ENCODE data around the gene ZNF329. TPM values are rescaled to one million over a fixed set of nuclear protein-coding genes. Genes with fewer than 3 reads are reported as not detected.

Gene ZNF329
- total RNA-seq = 17.5 and 21.2 TPM in 2 replicates

DNA sequence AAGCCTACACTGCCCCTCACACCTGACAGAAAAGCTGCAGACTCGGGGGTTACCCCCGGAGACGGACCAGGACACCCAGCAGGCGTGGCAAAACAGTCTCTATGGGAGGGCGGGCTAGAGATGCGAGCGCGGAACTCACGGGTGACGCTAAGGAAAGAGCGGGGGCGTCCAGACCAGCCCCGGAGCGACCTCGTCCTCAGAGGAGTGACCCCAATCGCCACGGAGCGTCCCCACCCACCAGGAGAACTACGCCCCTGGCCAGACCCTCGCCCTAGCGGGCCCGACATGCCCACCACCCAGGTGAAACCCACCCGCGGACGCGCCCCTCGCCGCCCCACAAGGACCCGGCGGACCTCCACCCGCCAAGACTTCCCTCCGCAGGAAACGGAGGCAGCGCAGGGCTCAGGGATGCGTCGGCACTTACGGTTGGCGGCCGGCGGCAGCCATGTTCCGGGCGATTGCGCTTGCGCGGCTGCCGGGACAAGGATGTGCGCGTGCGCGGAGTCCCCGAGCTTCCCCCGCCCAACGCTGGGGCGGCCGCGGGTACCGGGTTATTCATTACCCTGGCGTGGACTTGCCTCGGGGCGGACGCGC, at the start of gene ZNF329:
ZNF329 (minus strand) TSS at position 462 of the 594 bp plus-strand sequence. CDS start 21,286 bp downstream, outside the sequence.

DNA sequence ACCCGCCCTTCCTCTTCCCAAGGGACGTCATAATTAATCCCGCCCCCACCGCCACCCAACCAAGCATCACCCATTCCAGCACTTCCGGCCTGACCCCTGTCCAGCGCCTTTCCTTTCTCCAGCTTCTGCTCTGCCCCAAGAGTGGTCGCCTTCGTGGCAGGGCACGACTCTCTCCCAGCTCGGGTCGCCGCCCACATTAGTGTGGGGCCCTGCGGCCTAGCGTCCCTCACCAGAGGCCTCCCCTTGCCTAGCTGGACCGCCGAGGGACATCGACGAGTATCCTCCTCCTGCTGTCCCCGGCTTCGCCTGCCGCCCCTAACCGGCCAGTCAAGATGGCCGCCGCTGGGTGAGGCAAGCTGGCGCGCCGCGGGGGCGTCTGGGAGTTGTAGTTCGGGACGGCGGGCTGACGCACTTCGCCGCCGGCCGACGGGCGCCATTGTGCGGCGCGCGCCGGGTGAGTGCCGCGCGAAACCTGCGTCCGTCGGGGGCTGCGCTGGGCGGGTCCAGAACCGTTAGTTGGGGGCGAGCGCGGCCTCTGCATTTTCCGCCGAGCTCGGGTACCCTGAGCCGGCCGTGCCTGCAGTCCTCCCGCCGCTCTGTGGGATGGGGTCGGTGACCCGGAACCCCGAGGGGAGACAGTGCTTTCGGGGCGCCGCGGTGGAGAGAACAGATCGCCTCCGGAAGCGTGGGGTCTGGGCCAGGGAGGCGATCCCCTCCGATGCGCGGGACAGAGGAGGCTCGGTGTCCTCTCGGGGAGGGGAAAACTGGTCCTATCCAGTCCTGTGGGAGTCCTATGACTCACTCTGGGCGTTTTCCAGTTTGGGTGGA, 32.6 kb upstream of the ZNF329 start, which contains the start of gene ZNF274:
ZNF274 (plus strand) TSS at position 73 of the 828 bp plus-strand sequence. CDS start 905 bp downstream, outside the sequence.

DNA sequence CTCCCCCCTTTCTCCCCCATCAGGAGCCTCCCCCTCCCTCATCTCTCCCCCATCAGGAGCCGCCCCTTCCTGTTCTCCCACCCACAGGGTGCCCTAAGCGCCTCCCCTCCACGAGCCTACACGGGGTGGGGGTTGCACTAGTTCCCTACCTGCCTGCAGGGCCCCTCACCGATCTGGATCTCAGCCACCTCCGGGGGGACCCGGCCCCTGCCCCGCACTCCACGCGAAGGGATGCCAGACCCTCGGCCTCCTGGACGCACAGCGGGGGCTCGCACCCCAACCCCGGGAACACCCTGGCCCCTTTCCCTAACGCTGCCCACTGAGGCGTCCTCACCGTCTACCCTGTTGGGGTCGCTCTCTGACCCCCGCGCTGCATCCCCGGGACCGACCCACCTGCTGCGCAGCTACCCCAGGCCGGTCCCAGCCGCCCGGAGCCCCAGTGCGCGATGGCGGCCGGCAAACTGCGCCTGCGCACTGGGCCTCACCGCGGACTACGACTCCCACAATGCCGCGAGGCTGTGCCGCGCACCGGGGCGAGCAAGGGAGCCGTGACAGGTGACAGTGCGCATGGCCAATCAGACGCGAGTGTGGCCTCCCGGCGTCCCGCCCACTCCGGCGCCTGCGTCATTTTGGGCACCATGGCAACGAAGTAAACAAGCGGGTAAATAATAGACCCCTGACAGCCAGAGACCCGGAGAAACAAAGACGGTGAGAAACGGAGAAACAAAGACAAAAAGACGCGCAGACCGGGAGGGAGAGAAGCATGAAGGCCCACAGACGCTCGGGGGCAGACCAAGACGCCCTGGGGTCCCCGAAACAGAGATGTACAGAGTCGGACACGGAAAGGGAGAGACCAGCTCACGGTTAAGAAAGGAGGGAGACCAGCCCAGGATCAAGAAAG, 52.6 kb downstream of the ZNF329 start, which contains the start of gene ZSCAN18:
ZSCAN18 (minus strand) TSS at position 451 of the 901 bp plus-strand sequence. CDS start 7,964 bp downstream, outside the sequence.

Other genes starting within 250 kb of the ZNF329 start
- 23.4 and 25.1 TPM in 2 replicates for gene ZNF417, start 234.2 kb downstream of the ZNF329 start, total RNA-seq
- 9.4 and 10.3 TPM in 2 replicates for gene ZNF418, start 215.4 kb downstream of the ZNF329 start, total RNA-seq
- 3.3 and 6.1 TPM in 2 replicates for gene ZNF256, start 203.1 kb downstream of the ZNF329 start, total RNA-seq
- gene C19orf18, start 176.3 kb downstream of the ZNF329 start, total RNA-seq = 0.17 TPM in 1 of 2 replicates, not detected in the other
- 26.1 and 31.6 TPM in 2 replicates for gene ZNF606, start 148.0 kb downstream of the ZNF329 start, total RNA-seq
- gene ZSCAN1, start 116.8 kb downstream of the ZNF329 start, total RNA-seq = 0.83 TPM in 1 of 2 replicates, not detected in the other
- 6.1 and 8.3 TPM in 2 replicates for gene ZNF135, start 91.5 kb downstream of the ZNF329 start, total RNA-seq
- 56.6 and 92.3 TPM in 2 replicates for gene ZSCAN18, start 52.6 kb downstream of the ZNF329 start, total RNA-seq
- 27.8 and 32.1 TPM in 2 replicates for gene ZNF274, start 32.3 kb upstream of the ZNF329 start, total RNA-seq
- 35.9 and 40.7 TPM in 2 replicates for gene ZNF544, start 78.1 kb upstream of the ZNF329 start, total RNA-seq
- 4.9 and 6.1 TPM in 2 replicates for gene ZNF8, start 128.2 kb upstream of the ZNF329 start, total RNA-seq
- 22.2 and 40.7 TPM in 2 replicates for gene ERVK3-1, start 154.6 kb upstream of the ZNF329 start, total RNA-seq
- gene ZSCAN22, start 176.2 kb upstream of the ZNF329 start, total RNA-seq = 3.2 and 3.3 TPM in 2 replicates
- 10.6 and 26.5 TPM in 2 replicates for gene A1BG, start 202.7 kb upstream of the ZNF329 start, total RNA-seq
- gene ZNF497, start 212.0 kb upstream of the ZNF329 start, total RNA-seq = 0.87 and 2.0 TPM in 2 replicates
- gene ZNF837, start 230.2 kb upstream of the ZNF329 start, total RNA-seq = 3.2 and 3.8 TPM in 2 replicates
- 1,695 and 1,835 TPM in 2 replicates for gene RPS5, start 236.5 kb upstream of the ZNF329 start, total RNA-seq
- 0.66 TPM in 1 of 2 replicates, not detected in the other for gene RNF225, start 244.9 kb upstream of the ZNF329 start, total RNA-seq